NB4 (cell line): ENCODE results near the gene MALRD1.

Experiments used
- POLR2A ChIP-seq: IDR thresholded peaks from 2 replicates; pipeline ENCODE4 v1.6.1; 2011; ENCODE audit warnings: mild to moderate bottlenecking; ENCODE audit not compliant: insufficient read length; ENCODE audit errors: extremely low read depth
- TF ChIP-seq, protein P1 (sequence below): IDR thresholded peaks from one replicate; pipeline ENCODE4 v1.5.1; 2012; ENCODE audit warnings: low read depth, low read length

DNA sequence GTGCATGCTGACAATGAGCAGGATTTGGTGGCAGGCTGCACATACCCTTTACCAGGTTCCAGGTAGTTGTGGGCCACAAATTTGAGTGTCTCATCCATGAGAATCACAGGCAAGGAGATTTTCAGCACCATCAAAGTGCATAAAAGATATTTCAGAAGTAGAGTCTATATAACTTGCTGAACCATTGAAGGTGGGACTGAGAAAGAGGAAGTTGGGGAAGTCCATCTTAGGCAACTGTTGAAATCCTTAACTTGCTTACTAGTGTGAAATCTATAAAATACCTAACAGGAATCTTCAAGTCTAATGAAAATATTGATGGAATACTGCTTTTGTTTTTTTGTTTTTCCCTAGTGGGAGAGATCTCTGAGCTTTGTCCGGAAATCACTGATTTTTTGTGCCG lies 442.6 kb downstream of the MALRD1 start:
- TF ChIP-seq, protein P1, sequence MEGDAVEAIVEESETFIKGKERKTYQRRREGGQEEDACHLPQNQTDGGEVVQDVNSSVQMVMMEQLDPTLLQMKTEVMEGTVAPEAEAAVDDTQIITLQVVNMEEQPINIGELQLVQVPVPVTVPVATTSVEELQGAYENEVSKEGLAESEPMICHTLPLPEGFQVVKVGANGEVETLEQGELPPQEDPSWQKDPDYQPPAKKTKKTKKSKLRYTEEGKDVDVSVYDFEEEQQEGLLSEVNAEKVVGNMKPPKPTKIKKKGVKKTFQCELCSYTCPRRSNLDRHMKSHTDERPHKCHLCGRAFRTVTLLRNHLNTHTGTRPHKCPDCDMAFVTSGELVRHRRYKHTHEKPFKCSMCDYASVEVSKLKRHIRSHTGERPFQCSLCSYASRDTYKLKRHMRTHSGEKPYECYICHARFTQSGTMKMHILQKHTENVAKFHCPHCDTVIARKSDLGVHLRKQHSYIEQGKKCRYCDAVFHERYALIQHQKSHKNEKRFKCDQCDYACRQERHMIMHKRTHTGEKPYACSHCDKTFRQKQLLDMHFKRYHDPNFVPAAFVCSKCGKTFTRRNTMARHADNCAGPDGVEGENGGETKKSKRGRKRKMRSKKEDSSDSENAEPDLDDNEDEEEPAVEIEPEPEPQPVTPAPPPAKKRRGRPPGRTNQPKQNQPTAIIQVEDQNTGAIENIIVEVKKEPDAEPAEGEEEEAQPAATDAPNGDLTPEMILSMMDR = no peak
- TF ChIP-seq POLR2A = no peak
